ENCODE results near the gene TNIK. TPM values are rescaled to one million over a fixed set of nuclear protein-coding genes. Genes with fewer than 3 reads are reported as not detected.

Gene TNIK
- total and polyA plus RNA-seq, 2 donors from 2014 or later = 3.6 to 48.9 TPM

DNA sequence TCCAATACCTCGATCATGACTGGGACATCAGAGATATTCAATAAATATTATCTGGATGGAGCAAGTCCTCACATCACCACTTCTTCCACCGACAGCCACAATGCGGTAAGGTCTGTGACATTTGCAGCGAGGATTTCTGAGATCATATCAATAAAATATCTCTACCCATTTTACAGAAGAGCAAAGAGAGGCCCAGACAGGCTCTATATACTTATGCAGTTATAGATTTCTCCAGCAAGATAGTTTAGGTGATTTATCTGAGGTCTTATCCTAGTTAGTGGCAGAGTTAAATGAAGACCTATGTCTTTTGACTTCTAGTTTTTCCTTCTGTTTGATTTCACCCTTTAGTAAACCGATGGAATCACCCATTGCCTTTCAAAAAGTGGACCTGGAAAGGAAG, 81.6 kb downstream of the TNIK start:
- H3K4me3 ChIP-seq (ENCODE audit: low read length in 3 of 3) = no peak overlapping the region
- H3K9me3 ChIP-seq (ENCODE audit: control insufficient read depth in 2 of 3, insufficient read depth in 1 of 3, low read length in 3 of 3) = no peaks in the 10 kb centered on the region
- TF ChIP-seq, protein P1, sequence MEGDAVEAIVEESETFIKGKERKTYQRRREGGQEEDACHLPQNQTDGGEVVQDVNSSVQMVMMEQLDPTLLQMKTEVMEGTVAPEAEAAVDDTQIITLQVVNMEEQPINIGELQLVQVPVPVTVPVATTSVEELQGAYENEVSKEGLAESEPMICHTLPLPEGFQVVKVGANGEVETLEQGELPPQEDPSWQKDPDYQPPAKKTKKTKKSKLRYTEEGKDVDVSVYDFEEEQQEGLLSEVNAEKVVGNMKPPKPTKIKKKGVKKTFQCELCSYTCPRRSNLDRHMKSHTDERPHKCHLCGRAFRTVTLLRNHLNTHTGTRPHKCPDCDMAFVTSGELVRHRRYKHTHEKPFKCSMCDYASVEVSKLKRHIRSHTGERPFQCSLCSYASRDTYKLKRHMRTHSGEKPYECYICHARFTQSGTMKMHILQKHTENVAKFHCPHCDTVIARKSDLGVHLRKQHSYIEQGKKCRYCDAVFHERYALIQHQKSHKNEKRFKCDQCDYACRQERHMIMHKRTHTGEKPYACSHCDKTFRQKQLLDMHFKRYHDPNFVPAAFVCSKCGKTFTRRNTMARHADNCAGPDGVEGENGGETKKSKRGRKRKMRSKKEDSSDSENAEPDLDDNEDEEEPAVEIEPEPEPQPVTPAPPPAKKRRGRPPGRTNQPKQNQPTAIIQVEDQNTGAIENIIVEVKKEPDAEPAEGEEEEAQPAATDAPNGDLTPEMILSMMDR (IDR thresholded peaks at IDR 0.05; ENCODE audit: borderline replicate concordance, extremely low read depth, insufficient read depth) = no peak
- H3K9ac ChIP-seq (ENCODE audit: low read length in 3 of 3) = no peak overlapping the region
- no peak for FAIRE-seq
- no peak overlapping the region for H3K27ac ChIP-seq (ENCODE audit: low read depth in 2 of 2, low read length in 2 of 2)
- intact Hi-C loops (cut with DNase I) = no loop called here
- no peak for DNase-seq
- no peaks in the 10 kb centered on the region for H3K36me3 ChIP-seq (ENCODE audit: control insufficient read depth in 2 of 3, insufficient read depth in 3 of 3, low read length in 3 of 3)
- peaks cover 0 to 13% (median 2%) of the 10 kb centered on the region in 3 donors for H3K4me1 ChIP-seq (ENCODE audit: control insufficient read depth in 2 of 3, insufficient read depth in 2 of 3, low read depth in 1 of 3, low read length in 3 of 3)
- H3K27me3 ChIP-seq (ENCODE audit: control insufficient read depth, insufficient read depth, low read length) = no peaks in the 10 kb centered on the region

DNA sequence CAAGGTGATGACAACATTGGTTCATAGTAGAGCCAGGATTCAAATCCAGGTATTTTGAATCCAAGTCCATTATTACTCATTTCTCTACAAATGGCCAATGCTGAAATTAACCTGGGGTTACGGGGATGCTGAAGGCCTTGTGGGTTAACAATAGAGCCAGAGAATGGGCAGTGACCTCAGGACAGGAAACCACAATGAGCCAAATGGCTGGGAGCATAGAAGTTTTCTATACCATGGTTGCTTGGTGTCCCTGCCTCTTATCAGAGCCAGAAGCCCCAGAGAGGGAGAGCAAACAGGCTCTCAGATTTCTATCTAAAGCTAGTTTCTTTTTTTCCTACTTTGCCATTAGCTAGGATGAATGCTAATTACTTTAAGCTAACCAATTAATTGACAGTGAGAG, 82.3 kb downstream of the TNIK start:
- intact Hi-C loops (cut with DNase I) = no loop called here
- Histone ChIP-seq H3K4me3 (ENCODE audit: low read length in 3 of 3) (no peak overlapping the region), H3K27ac (ENCODE audit: low read depth in 2 of 2, low read length in 2 of 2) (no peak overlapping the region), H3K9me3 (ENCODE audit: control insufficient read depth in 2 of 3, insufficient read depth in 1 of 3, low read length in 3 of 3) (no peaks in the 10 kb centered on the region), H3K36me3 (ENCODE audit: control insufficient read depth in 2 of 3, insufficient read depth in 3 of 3, low read length in 3 of 3) (no peaks in the 10 kb centered on the region), H3K27me3 (ENCODE audit: control insufficient read depth, insufficient read depth, low read length) (no peaks in the 10 kb centered on the region), H3K9ac (ENCODE audit: low read length in 3 of 3) (no peak overlapping the region), H3K4me1 (ENCODE audit: control insufficient read depth in 2 of 3, insufficient read depth in 2 of 3, low read depth in 1 of 3, low read length in 3 of 3) (peaks cover 0 to 13% (median 2%) of the 10 kb centered on the region in 3 donors)
- DNase-seq (no peak), FAIRE-seq (no peak)
- TF ChIP-seq, protein P1 (IDR thresholded peaks at IDR 0.05; ENCODE audit: borderline replicate concordance, extremely low read depth, insufficient read depth) = no peak

DNA sequence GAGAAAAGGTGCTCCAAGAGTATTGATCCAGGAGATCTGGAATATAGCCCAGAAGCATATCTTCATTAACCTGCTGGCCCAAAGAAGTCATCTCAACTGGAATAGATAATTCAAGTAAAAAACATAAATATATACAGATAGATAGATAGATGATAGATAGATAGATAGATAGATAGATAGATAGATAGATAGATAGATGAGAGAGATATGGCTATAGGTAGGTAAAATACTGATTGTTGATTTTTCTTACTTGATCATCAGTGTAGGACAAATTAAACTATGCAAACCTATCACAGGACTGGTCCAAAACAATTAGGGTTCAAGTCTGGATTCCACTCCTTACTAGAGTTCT, 83.6 kb downstream of the TNIK start:
- DNase-seq = no peak
- Histone ChIP-seq H3K4me3 (ENCODE audit: low read length in 3 of 3) (no peak overlapping the region), H3K27me3 (ENCODE audit: control insufficient read depth, insufficient read depth, low read length) (no peaks in the 10 kb centered on the region), H3K4me1 (ENCODE audit: control insufficient read depth in 2 of 3, insufficient read depth in 2 of 3, low read depth in 1 of 3, low read length in 3 of 3) (peaks cover 0 to 13% (median 2%) of the 10 kb centered on the region in 3 donors), H3K9ac (ENCODE audit: low read length in 3 of 3) (no peak overlapping the region), H3K9me3 (ENCODE audit: control insufficient read depth in 2 of 3, insufficient read depth in 1 of 3, low read length in 3 of 3) (no peaks in the 10 kb centered on the region), H3K27ac (ENCODE audit: low read depth in 2 of 2, low read length in 2 of 2) (peak overlapping the region in 1 of 2 donors; percentile 39), H3K36me3 (ENCODE audit: control insufficient read depth in 2 of 3, insufficient read depth in 3 of 3, low read length in 3 of 3) (no peaks in the 10 kb centered on the region)
- FAIRE-seq = no peak
- TF ChIP-seq, protein P1 (IDR thresholded peaks at IDR 0.05; ENCODE audit: borderline replicate concordance, extremely low read depth, insufficient read depth) = no peak
- intact Hi-C loops (cut with DNase I) = no loop called here

Data from kidney (tissue), 14 donors.